MM.1S (cell line): ENCODE measurements around the gene RADIL.

ENCODE experiments used
- DNase-seq: peaks from one replicate; pipeline ENCODE4 v3.0.0-alpha.2; 2015
- H2AFZ ChIP-seq: fragments of 300-600 bp; sonication (generic); 2 replicates; pipeline ENCODE4 v1.6.0; 2016; ENCODE audit warnings: antibody characterized with exemption, low read length
- H3F3A ChIP-seq: fragments of 300-600 bp; sonication (generic); 2 replicates; pipeline ENCODE4 v1.6.1; 2016; ENCODE audit warnings: mild to moderate bottlenecking, antibody characterized with exemption, low read length, moderate library complexity, mixed read lengths; ENCODE audit not compliant: insufficient read depth
- H3K27ac ChIP-seq: fragments of 300-600 bp; sonication (generic); 2 replicates; pipeline ENCODE4 v1.5.1; 2016; ENCODE audit warnings: mild to moderate bottlenecking, low read length
- H3K27me3 ChIP-seq: fragments of 300-600 bp; sonication (generic); replicated peaks from 2 replicates; pipeline ENCODE4 v1.6.0; 2016; ENCODE audit warnings: low read length; ENCODE audit not compliant: insufficient read depth
- H3K36me3 ChIP-seq: fragments of 300-600 bp; sonication (generic); replicated peaks from 2 replicates; pipeline ENCODE4 v1.6.1; 2016; ENCODE audit warnings: mild to moderate bottlenecking, low read length, mixed read lengths; ENCODE audit not compliant: insufficient read depth
- H3K4me1 ChIP-seq: fragments of 300-600 bp; sonication (generic); 2 replicates; pipeline ENCODE4 v1.6.1; 2016; ENCODE audit warnings: low read length, mixed read lengths
- H3K4me2 ChIP-seq: fragments of 300-600 bp; sonication (generic); 2 replicates; pipeline ENCODE4 v1.6.0; 2016; ENCODE audit warnings: low read depth, low read length
- H3K4me3 ChIP-seq: fragments of 300-600 bp; sonication (generic); 2 replicates; pipeline ENCODE4 v1.5.1; 2016; ENCODE audit warnings: low read length, mixed read lengths
- H3K79me2 ChIP-seq: fragments of 300-600 bp; sonication (generic); 2 replicates; pipeline ENCODE4 v1.6.1; 2016; ENCODE audit warnings: mixed run types, low read length, mixed read lengths
- H3K9ac ChIP-seq: fragments of 300-600 bp; sonication (generic); 2 replicates; pipeline ENCODE4 v1.6.1; 2016; ENCODE audit warnings: low read length, mixed read lengths
- H3K9me2 ChIP-seq: fragments of 300-600 bp; sonication (generic); replicated peaks from 2 replicates; pipeline ENCODE4 v1.6.1; 2016; ENCODE audit warnings: mild to moderate bottlenecking, low read length, mixed read lengths; ENCODE audit not compliant: insufficient read depth
- H3K9me3 ChIP-seq: fragments of 300-600 bp; sonication (generic); replicated peaks from 2 replicates; pipeline ENCODE4 v1.6.1; 2016; ENCODE audit warnings: mild to moderate bottlenecking, low read length, mixed read lengths; ENCODE audit not compliant: insufficient read depth
- H4K20me1 ChIP-seq: fragments of 300-600 bp; sonication (generic); 2 replicates; pipeline ENCODE4 v1.6.1; 2016; ENCODE audit warnings: mild to moderate bottlenecking, low read length, moderate library complexity, mixed read lengths; ENCODE audit not compliant: insufficient read depth
- EZH2 ChIP-seq: fragments of 300-600 bp; sonication (generic); optimal IDR thresholded peaks from 2 replicates; pipeline ENCODE3; 2017; ENCODE audit warnings: low read depth, mild to moderate bottlenecking, antibody characterized with exemption, low read length, mixed read lengths
- EZH2phosphoT487 ChIP-seq: fragments of 300-600 bp; sonication (generic); IDR thresholded peaks from 2 replicates; pipeline ENCODE4 v1.6.1; 2018; ENCODE audit warnings: antibody characterized with exemption, low read length
- TF ChIP-seq, protein P1 (sequence below): fragments of 300-600 bp; sonication (generic); IDR thresholded peaks from 2 replicates; pipeline ENCODE4 v1.5.1; 2016; ENCODE audit warnings: antibody characterized with exemption, low read length, mixed read lengths

The RADIL gene

DNA sequence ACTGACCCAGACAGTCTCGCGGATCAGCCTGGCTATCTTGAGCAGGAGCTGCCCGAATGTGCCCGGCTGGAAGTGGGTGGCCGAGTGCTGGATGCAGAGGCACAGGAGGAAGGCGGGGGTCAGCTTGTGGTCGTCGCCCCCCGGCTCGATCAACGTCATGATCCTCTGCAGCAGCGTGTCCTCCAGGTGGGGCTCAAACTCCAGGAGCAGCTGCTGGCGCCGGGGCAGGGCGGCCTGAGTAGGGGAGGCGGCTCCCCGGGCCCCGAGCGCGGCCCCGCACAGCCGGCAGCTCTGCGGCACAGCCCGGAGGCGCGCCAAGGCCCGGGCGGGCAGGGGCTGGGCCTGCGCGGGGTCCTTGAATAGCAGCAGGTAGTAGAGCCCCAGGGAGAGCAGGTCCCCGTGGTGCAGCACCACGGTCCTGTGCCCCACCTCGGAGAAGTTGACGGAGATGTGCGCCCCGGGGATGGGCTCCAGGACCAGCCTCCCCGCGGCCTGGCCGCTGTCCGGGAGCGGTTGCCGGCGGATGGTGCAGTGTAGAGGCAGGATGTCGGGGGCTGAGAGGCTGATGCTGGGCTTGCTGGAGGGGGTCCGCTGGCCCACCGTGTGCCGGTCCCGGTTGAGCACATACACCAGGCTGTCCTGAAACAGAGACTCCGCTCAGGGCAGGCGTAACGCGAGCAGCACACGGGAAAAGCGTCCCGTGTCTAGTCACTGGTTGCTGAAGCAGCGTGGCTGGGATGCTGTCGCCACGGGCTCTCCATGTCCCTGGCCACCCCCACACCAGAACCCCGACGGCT lies 48.7 kb downstream of the RADIL start:
- Histone ChIP-seq H3K4me3 (no peak overlapping the region), H3K9ac (no peak overlapping the region), H3K79me2 (no peaks in the 10 kb centered on the region), H3K36me3 (no peaks in the 10 kb centered on the region), H2AFZ (no peak overlapping the region), H3F3A (no peaks in the 10 kb centered on the region), H3K27ac (no peak overlapping the region), H3K4me1 (no peaks in the 10 kb centered on the region), H4K20me1 (no peaks in the 10 kb centered on the region), H3K9me3 (no peaks in the 10 kb centered on the region), H3K27me3 (peaks cover 55% of the 10 kb centered on the region), H3K4me2 (no peak overlapping the region), H3K9me2 (no peaks in the 10 kb centered on the region)
- DNase-seq, result no peak
- no peak for TF ChIP-seq EZH2phosphoT487
- TF ChIP-seq, protein P1, sequence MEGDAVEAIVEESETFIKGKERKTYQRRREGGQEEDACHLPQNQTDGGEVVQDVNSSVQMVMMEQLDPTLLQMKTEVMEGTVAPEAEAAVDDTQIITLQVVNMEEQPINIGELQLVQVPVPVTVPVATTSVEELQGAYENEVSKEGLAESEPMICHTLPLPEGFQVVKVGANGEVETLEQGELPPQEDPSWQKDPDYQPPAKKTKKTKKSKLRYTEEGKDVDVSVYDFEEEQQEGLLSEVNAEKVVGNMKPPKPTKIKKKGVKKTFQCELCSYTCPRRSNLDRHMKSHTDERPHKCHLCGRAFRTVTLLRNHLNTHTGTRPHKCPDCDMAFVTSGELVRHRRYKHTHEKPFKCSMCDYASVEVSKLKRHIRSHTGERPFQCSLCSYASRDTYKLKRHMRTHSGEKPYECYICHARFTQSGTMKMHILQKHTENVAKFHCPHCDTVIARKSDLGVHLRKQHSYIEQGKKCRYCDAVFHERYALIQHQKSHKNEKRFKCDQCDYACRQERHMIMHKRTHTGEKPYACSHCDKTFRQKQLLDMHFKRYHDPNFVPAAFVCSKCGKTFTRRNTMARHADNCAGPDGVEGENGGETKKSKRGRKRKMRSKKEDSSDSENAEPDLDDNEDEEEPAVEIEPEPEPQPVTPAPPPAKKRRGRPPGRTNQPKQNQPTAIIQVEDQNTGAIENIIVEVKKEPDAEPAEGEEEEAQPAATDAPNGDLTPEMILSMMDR, result no peak
- TF ChIP-seq EZH2, result no peak

DNA sequence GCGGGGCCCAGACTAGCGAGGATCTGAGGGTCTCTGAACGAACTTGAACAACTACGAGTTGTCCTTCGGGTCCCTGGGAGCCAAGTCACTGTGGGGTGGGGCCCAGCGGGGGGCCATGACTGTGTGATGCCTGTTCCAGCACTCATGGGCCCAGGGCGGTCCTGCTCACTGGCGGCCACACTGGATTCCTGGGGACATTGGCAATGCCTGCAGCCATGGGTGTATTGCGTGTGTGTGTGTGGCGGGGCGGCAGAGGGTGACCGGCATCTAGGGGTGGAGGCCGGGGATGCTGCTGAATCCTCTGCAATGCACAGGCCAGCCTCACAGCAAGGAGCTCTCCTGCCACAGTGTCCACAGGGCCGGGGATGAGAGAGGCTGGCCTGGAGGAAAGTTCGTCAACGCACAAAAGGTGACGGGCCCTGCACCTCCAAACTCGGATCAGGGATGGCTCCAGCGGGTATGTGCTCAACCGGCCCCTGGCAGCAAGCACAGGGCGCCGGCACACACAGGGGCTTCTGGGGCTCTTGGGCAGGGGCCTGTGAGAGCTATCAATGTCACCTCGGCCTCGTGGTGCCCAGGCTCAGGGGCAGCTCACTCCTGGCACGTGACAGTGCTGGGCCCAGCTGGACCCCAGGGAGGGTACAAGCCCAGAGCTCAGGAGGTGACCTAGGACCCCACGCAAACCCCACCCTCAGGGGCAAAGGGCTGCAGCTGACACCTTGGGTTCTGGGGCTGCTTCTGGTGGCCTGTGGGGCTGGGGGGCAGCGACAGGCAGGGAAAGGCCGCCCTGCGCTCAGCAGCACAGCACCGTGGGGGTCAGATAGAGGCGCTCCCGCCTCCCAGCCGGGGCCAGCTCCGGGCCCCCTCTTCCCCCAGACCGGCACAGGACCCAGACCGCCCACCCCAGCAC lies 49.6 kb downstream of the RADIL start:
- no peak for DNase-seq
- Histone ChIP-seq H2AFZ (no peak overlapping the region), H3K79me2 (no peaks in the 10 kb centered on the region), H4K20me1 (no peaks in the 10 kb centered on the region), H3K36me3 (no peaks in the 10 kb centered on the region), H3F3A (no peaks in the 10 kb centered on the region), H3K9me2 (no peaks in the 10 kb centered on the region), H3K4me2 (no peak overlapping the region), H3K9me3 (no peaks in the 10 kb centered on the region), H3K27me3 (peaks cover 48% of the 10 kb centered on the region), H3K9ac (no peak overlapping the region), H3K4me1 (no peaks in the 10 kb centered on the region), H3K4me3 (no peak overlapping the region), H3K27ac (no peak overlapping the region)
- TF ChIP-seq, protein P1, result no peak
- TF ChIP-seq EZH2phosphoT487 (no peak), EZH2 (no peak)

DNA sequence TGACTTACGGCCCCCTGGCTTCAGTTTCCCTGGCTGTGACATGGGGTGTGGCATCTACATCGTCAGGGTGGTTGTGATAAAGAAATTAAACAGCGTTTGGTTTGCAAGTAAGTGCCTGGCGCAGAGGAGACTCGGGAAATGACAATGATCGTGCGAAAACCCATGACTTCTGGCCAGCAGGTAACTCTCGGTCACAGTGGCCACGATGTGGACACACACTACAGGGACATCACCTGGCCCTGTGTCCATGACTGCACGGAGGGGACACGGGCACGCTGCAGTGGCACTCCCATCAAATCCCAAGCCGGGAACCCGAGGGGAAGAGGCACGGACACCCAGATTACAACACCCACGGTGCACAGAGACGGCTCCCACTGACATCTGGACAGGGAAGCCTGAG lies 50.3 kb downstream of the RADIL start:
- Histone ChIP-seq H3K79me2 (no peaks in the 10 kb centered on the region), H3F3A (no peaks in the 10 kb centered on the region), H3K9me3 (no peaks in the 10 kb centered on the region), H4K20me1 (no peaks in the 10 kb centered on the region), H3K9me2 (no peaks in the 10 kb centered on the region), H2AFZ (no peak overlapping the region), H3K4me1 (no peaks in the 10 kb centered on the region), H3K36me3 (no peaks in the 10 kb centered on the region), H3K27me3 (peaks cover 41% of the 10 kb centered on the region), H3K27ac (no peak overlapping the region), H3K9ac (no peak overlapping the region), H3K4me3 (no peak overlapping the region), H3K4me2 (no peak overlapping the region)
- DNase-seq, result no peak
- TF ChIP-seq EZH2, result no peak
- TF ChIP-seq, protein P1, result no peak
- TF ChIP-seq EZH2phosphoT487, result no peak
